SK-N-MC (cell line): ENCODE measurements around the gene ATOX1.

Source experiments
- DNase-seq: peaks from one replicate; pipeline ENCODE4 v3.0.0-alpha.2; 2011; ENCODE audit warnings: low read depth, low spot score
- H3K27ac ChIP-seq: fragments of 200-600 bp; sonication (generic); 2 replicates; pipeline ENCODE4 v1.5.1; 2016; ENCODE audit warnings: mixed run types
- H3K36me3 ChIP-seq: fragments of 200-600 bp; sonication (generic); 2 replicates; pipeline ENCODE4 v1.6.1; 2017; ENCODE audit warnings: antibody characterized with exemption, low read length, mixed read lengths; ENCODE audit not compliant: insufficient read depth
- H3K4me3 ChIP-seq: fragments of 200-600 bp; sonication (generic); 2 replicates; pipeline ENCODE4 v1.5.1; 2016
- H3K9ac ChIP-seq: fragments of 200-600 bp; sonication (generic); 2 replicates; pipeline ENCODE4 v1.8.0; 2017; ENCODE audit warnings: mixed run types, mixed read lengths; ENCODE audit not compliant: insufficient read length
- H3K9me3 ChIP-seq: fragments of 200-600 bp; sonication (generic); 2 replicates; pipeline ENCODE4 v1.6.1; 2017; ENCODE audit warnings: low read depth, mild to moderate bottlenecking, antibody characterized with exemption, low read length, moderate library complexity, mixed read lengths
- EZH2 ChIP-seq: fragments of 200-600 bp; sonication (generic); IDR thresholded peaks from one replicate; pipeline ENCODE4 v1.6.1; 2017; ENCODE audit warnings: antibody characterized with exemption
- FOXP2 ChIP-seq: optimal IDR thresholded peaks from 2 replicates; pipeline ENCODE3; 2011; ENCODE audit warnings: mild to moderate bottlenecking, moderate library complexity; ENCODE audit not compliant: insufficient read depth; ENCODE audit errors: extremely low read length, control extremely low read depth
- POLR2AphosphoS5 ChIP-seq: IDR thresholded peaks from 2 replicates; pipeline ENCODE4 v1.6.1; 2012; ENCODE audit warnings: mild to moderate bottlenecking, low read depth, low read length, borderline replicate concordance

ATOX1 gene

GRCh38 chr5:151717416-151717815 lies 41.0 kb downstream of the ATOX1 start:
- H3K27ac ChIP-seq: no peak overlapping the region
- H3K9me3 ChIP-seq: no peaks in the 10 kb centered on the region
- H3K36me3 ChIP-seq: no peaks in the 10 kb centered on the region
- no peak overlapping the region for H3K9ac ChIP-seq
- no peak for DNase-seq
- TF ChIP-seq POLR2AphosphoS5 (no peak), FOXP2 (no peak)
- no peak overlapping the region for H3K4me3 ChIP-seq

- Histone ChIP-seq H3K27ac (no peak overlapping the region), H3K4me3 (no peak overlapping the region), H3K9ac (no peak overlapping the region), H3K36me3 (no peaks in the 10 kb centered on the region), H3K9me3 (no peaks in the 10 kb centered on the region)
- TF ChIP-seq POLR2AphosphoS5: no peak
- TF ChIP-seq EZH2: no peak
- no peak for TF ChIP-seq FOXP2
- DNase-seq: no peak
Observed at GRCh38 chr5:151709109-151709735, 49.2 kb downstream of the ATOX1 start.

- H3K9me3 ChIP-seq: no peaks in the 10 kb centered on the region
- DNase-seq: no peak
- no peak overlapping the region for H3K27ac ChIP-seq
- no peak overlapping the region for H3K9ac ChIP-seq
- no peak overlapping the region for H3K4me3 ChIP-seq
- TF ChIP-seq FOXP2: no peak
- TF ChIP-seq EZH2: no peak
- TF ChIP-seq POLR2AphosphoS5: no peak
- H3K36me3 ChIP-seq: no peaks in the 10 kb centered on the region
Observed at GRCh38 chr5:151708126-151708525, 50.3 kb downstream of the ATOX1 start.

- no peaks in the 10 kb centered on the region for H3K9me3 ChIP-seq
- no peak for TF ChIP-seq EZH2
- no peak for TF ChIP-seq POLR2AphosphoS5
- no peak for TF ChIP-seq FOXP2
- DNase-seq: no peak
- H3K9ac ChIP-seq: no peak overlapping the region
- no peak overlapping the region for H3K4me3 ChIP-seq
- H3K36me3 ChIP-seq: no peaks in the 10 kb centered on the region
- no peak overlapping the region for H3K27ac ChIP-seq
Observed at GRCh38 chr5:151707567-151707966, 50.9 kb downstream of the ATOX1 start.

GRCh38 chr5:151706906-151707305 lies 51.5 kb downstream of the ATOX1 start:
- H3K27ac ChIP-seq: no peak overlapping the region
- H3K9me3 ChIP-seq: no peaks in the 10 kb centered on the region
- no peak overlapping the region for H3K4me3 ChIP-seq
- no peak for TF ChIP-seq EZH2
- no peak for TF ChIP-seq FOXP2
- TF ChIP-seq POLR2AphosphoS5: no peak
- H3K36me3 ChIP-seq: no peaks in the 10 kb centered on the region
- no peak overlapping the region for H3K9ac ChIP-seq
- DNase-seq: no peak

DNA sequence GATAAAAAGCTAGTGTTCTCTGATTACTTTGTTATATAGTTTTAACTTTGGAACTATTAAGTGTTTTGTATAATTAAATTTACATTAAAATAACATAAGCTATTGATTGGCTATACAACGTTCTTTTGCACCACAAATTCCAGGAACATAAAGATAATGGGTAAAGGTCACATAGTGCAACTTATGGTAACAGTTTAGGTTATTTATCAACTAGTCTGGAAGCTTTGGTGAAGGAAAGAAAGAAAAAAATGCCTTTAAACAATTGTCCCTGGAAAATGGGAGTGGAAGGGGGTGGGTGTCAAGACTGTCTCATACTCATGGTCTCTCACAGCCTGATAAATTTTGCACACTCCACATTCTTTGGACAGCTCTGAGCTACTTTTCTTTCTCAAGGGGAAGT lies 54.7 kb downstream of the ATOX1 start:
- Histone ChIP-seq H3K9ac (no peak overlapping the region), H3K27ac (no peak overlapping the region), H3K4me3 (no peak overlapping the region), H3K9me3 (no peaks in the 10 kb centered on the region), H3K36me3 (no peaks in the 10 kb centered on the region)
- TF ChIP-seq EZH2: no peak
- no peak for TF ChIP-seq FOXP2
- DNase-seq: no peak

GRCh38 chr5:151703227-151703626 lies 55.2 kb downstream of the ATOX1 start:
- TF ChIP-seq EZH2 (no peak), POLR2AphosphoS5 (no peak), FOXP2 (no peak)
- H3K36me3 ChIP-seq: no peaks in the 10 kb centered on the region
- no peaks in the 10 kb centered on the region for H3K9me3 ChIP-seq
- H3K27ac ChIP-seq: no peak overlapping the region
- H3K4me3 ChIP-seq: no peak overlapping the region
- no peak overlapping the region for H3K9ac ChIP-seq
- no peak for DNase-seq

DNA sequence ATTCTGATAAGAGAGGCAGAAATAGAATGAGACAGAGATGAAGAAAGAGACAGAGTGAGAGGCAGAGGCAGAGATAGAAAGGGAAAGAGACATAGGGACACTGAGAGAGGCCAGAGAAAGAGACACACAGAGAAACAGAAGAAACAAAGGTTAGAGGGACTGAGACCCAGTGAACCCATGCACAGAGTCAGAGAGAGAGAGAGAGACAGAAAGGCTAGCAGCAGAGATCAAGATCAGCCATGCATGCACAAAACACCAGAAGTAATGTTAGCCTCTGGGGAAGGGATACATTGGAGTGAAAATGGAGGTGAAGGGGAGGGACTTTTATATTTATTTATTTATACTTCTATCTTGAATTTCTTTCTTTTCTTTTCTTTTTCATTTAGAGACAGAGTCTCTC lies 57.6 kb downstream of the ATOX1 start:
- TF ChIP-seq EZH2: no peak
- no peak for TF ChIP-seq POLR2AphosphoS5
- TF ChIP-seq FOXP2: no peak
- DNase-seq: no peak
- no peak overlapping the region for H3K27ac ChIP-seq
- no peak overlapping the region for H3K9ac ChIP-seq
- H3K4me3 ChIP-seq: no peak overlapping the region
- H3K36me3 ChIP-seq: no peaks in the 10 kb centered on the region
- H3K9me3 ChIP-seq: no peaks in the 10 kb centered on the region

GRCh38 chr5:151700296-151700695 lies 58.1 kb downstream of the ATOX1 start:
- no peaks in the 10 kb centered on the region for H3K36me3 ChIP-seq
- H3K4me3 ChIP-seq: no peak overlapping the region
- no peak overlapping the region for H3K9ac ChIP-seq
- TF ChIP-seq POLR2AphosphoS5 (no peak), EZH2 (no peak), FOXP2 (no peak)
- no peaks in the 10 kb centered on the region for H3K9me3 ChIP-seq
- no peak for DNase-seq
- H3K27ac ChIP-seq: no peak overlapping the region
